Measurements from ENCODE around the gene ATP2C2.

GRCh38 chr16:84410361-84411138 lies 42.2 kb downstream of the ATP2C2 start:
- TF ChIP-seq, protein P1, sequence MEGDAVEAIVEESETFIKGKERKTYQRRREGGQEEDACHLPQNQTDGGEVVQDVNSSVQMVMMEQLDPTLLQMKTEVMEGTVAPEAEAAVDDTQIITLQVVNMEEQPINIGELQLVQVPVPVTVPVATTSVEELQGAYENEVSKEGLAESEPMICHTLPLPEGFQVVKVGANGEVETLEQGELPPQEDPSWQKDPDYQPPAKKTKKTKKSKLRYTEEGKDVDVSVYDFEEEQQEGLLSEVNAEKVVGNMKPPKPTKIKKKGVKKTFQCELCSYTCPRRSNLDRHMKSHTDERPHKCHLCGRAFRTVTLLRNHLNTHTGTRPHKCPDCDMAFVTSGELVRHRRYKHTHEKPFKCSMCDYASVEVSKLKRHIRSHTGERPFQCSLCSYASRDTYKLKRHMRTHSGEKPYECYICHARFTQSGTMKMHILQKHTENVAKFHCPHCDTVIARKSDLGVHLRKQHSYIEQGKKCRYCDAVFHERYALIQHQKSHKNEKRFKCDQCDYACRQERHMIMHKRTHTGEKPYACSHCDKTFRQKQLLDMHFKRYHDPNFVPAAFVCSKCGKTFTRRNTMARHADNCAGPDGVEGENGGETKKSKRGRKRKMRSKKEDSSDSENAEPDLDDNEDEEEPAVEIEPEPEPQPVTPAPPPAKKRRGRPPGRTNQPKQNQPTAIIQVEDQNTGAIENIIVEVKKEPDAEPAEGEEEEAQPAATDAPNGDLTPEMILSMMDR (conservative IDR thresholded peaks at IDR 0.05; ENCODE audit: low read depth in 2 of 2) = no peak
- TF ChIP-seq EZH2phosphoT487 (IDR thresholded peaks at IDR 0.05; ENCODE audit: unreplicated experiment) = no peak
- no peak for TF ChIP-seq POLR2AphosphoS5 (IDR thresholded peaks at IDR 0.05; ENCODE audit: low read depth)
